K562 (cell line): ENCODE results near the gene EPHA1. TPM values are rescaled to one million over a fixed set of nuclear protein-coding genes. Genes with fewer than 3 reads are reported as not detected.

Experiments used
- ADNP ChIP-seq: fragments of 200-800 bp; sonication (Bioruptor generic); IDR thresholded peaks from 2 replicates; pipeline ENCODE4 v1.6.1; 2016; ENCODE audit warnings: missing genetic modification characterization, missing compliant biosample characterization
- ATF4 ChIP-seq: fragments of 450-650 bp; formaldehyde crosslinking; IDR thresholded peaks from 2 replicates; pipeline ENCODE4 v1.4.0; 2022; ENCODE audit warnings: mild to moderate bottlenecking, moderate library complexity
- CTBP1 ChIP-seq: fragments of 450-650 bp; IDR thresholded peaks from 2 replicates; pipeline ENCODE4 v1.6.1; 2016; ENCODE audit warnings: borderline replicate concordance
- DLX4 ChIP-seq: fragments of 250-450 bp; sonication (Bioruptor Pico); IDR thresholded peaks from 2 replicates; pipeline ENCODE4 v1.6.1; 2021; ENCODE audit warnings: mild to moderate bottlenecking
- ELK1 ChIP-seq: sonication (generic); formaldehyde crosslinking; IDR thresholded peaks from 2 replicates; pipeline ENCODE4 v1.8.1; 2022; ENCODE audit warnings: missing genetic modification reagents
- HBP1 ChIP-seq: fragments of 450-650 bp; formaldehyde crosslinking; IDR thresholded peaks from 2 replicates; pipeline ENCODE4 v1.4.0; 2022; ENCODE audit warnings: missing genetic modification characterization
- HMBOX1 ChIP-seq: sonication (generic); IDR thresholded peaks from 2 replicates; pipeline ENCODE4 v1.6.1; 2016
- HNRNPH1 ChIP-seq: fragments of 200-400 bp; formaldehyde crosslinking; optimal IDR thresholded peaks from 2 replicates; pipeline ENCODE3; 2017; ENCODE audit warnings: low read depth, mild to moderate bottlenecking, low read length, moderate library complexity
- MAFF ChIP-seq: IDR thresholded peaks from 2 replicates; pipeline ENCODE4 v1.6.1; 2012; ENCODE audit warnings: low read length, improper control_type of control experiment
- OTX1 ChIP-seq: fragments of 450-650 bp; formaldehyde crosslinking; IDR thresholded peaks from 2 replicates; pipeline ENCODE4 v1.4.0; 2022; ENCODE audit warnings: mild to moderate bottlenecking
- PHF21A ChIP-seq: fragments of 450-650 bp; IDR thresholded peaks from 2 replicates; pipeline ENCODE4 v1.6.1; 2017; ENCODE audit warnings: low read depth, borderline replicate concordance
- PML ChIP-seq: IDR thresholded peaks from 2 replicates; pipeline ENCODE4 v1.6.1; 2012; ENCODE audit warnings: low read length, inconsistent platforms
- RCOR1 ChIP-seq, 2 experiments: IDR thresholded peaks; 2 replicates each; pipeline ENCODE4 v1.6.1; 2012; ENCODE audit warnings: low read depth in 2 of 2, low read length in 2 of 2, borderline replicate concordance in 1 of 2, improper control_type of control experiment in 1 of 2
- SMARCA5 ChIP-seq: fragments of 450-650 bp; IDR thresholded peaks from 2 replicates; pipeline ENCODE4 v1.6.1; 2016
- SNAPC5 ChIP-seq: fragments of 250-450 bp; sonication (Bioruptor Pico); IDR thresholded peaks from 2 replicates; pipeline ENCODE4 v1.8.0; 2021; ENCODE audit warnings: moderate library complexity, mild to moderate bottlenecking, inconsistent platforms
- STAG1 ChIP-seq: sonication (generic); formaldehyde crosslinking; IDR thresholded peaks from 2 replicates; pipeline ENCODE4 v1.5.0; 2020; ENCODE audit warnings: missing genetic modification reagents, borderline replicate concordance
- THAP12 ChIP-seq: fragments of 250-450 bp; sonication (Bioruptor Pico); IDR thresholded peaks from 2 replicates; pipeline ENCODE4 v1.9.0; 2021; ENCODE audit warnings: mild to moderate bottlenecking, inconsistent platforms
- YY1 ChIP-seq, 3 experiments: IDR thresholded peaks; 2 replicates each; pipeline ENCODE4 v1.6.1; 2011; ENCODE audit warnings: low read length in 2 of 3, mild to moderate bottlenecking in 2 of 3, moderate library complexity in 2 of 3, borderline replicate concordance in 1 of 3, control low read depth in 1 of 3, low read depth in 1 of 3; ENCODE audit not compliant: insufficient read depth in 3 of 3, insufficient replicate concordance in 2 of 3, control insufficient read depth in 1 of 3, insufficient read length in 1 of 3; ENCODE audit errors: extremely low read depth in 1 of 3
- ZNF766 ChIP-seq: fragments of 200-800 bp; sonication (Bioruptor generic); conservative IDR thresholded peaks from 2 replicates; pipeline ENCODE4 v1.6.1; 2016; ENCODE audit warnings: missing genetic modification characterization, missing compliant biosample characterization
- ZNF785 ChIP-seq: fragments of 250-450 bp; sonication (Bioruptor Pico); IDR thresholded peaks from 2 replicates; pipeline ENCODE4 v1.4.0; 2020; ENCODE audit warnings: mild to moderate bottlenecking
- polyA plus RNA-seq, 8 experiments: library from polyadenylated mRNA; depleted of rRNA in 4 of 8; stranded (reverse) in 5 of 8; unstranded in 3 of 8; fragments of >200 nt; fragmentation: Nextera tagmentation in 2 of 8; fragmentation: Illumina TruSeq in 1 of 8; extraction: Ambion mirVana in 2 of 8; extraction: Trizol in 1 of 8; gene quantifications; 2 replicates each; pipeline versions ENCODE4 v1.2.1 to v1.2.3, GENCODE V29; 2011 to 2014; ENCODE audit warnings: inconsistent platforms in 1 of 8, missing spikeins in 1 of 8
- total RNA-seq, 7 experiments: library from RNA; depleted of rRNA in 6 of 7; stranded (reverse); fragments of >200 nt in 6 of 7; fragmentation: Illumina TruSeq in 2 of 7; extraction: Trizol in 2 of 7; gene quantifications; 2 replicates each; pipeline versions ENCODE4 v1.2.1 to v1.2.3, GENCODE V29; 2011 to 2021; ENCODE audit warnings: low replicate concordance in 1 of 7

EPHA1 gene
- total and polyA plus RNA-seq, 9 of the 15 experiments (the other 6 are each of a cell fraction or from before 2014, with no cell fraction given): 0.22 to 0.57 (median 0.32) TPM; not detected in 6

- TF ChIP-seq HNRNPH1: no peak
- TF ChIP-seq SNAPC5: no peak
- TF ChIP-seq MAFF: no peak
- TF ChIP-seq HMBOX1: no peak
- TF ChIP-seq SMARCA5: no peak
- 0 out of 2 replicates have a peak, but pooled peaks have one; percentile 15 for TF ChIP-seq PHF21A
- TF ChIP-seq THAP12 (CRISPR knock-in tag): no peak
- TF ChIP-seq DLX4 (CRISPR knock-in tag): no peak
- no peak for TF ChIP-seq ATF4 (CRISPR knock-in tag)
- no peak for TF ChIP-seq ADNP (tag)
- no peak for TF ChIP-seq STAG1 (CRISPR knock-in tag)
- TF ChIP-seq ZNF766 (CRISPR knock-in tag): no peak
- no peak for TF ChIP-seq ZNF785
- TF ChIP-seq RCOR1 (IDR thresholded peaks at IDR 0.05; ENCODE audit: borderline replicate concordance in 1 of 2, low read depth in 2 of 2, low read length in 2 of 2): no peak
- TF ChIP-seq ELK1 (CRISPR knock-in tag): no peak
- no peak for TF ChIP-seq PML
- peak; percentile 38; the same call in 1 of the 2 replicates for TF ChIP-seq OTX1
- peak in 1 of 3 experiments; percentile 35 for TF ChIP-seq YY1 (IDR thresholded peaks at IDR 0.05; ENCODE audit: borderline replicate concordance in 1 of 3, control insufficient read depth in 1 of 3, extremely low read depth in 1 of 3, insufficient read depth in 3 of 3, insufficient read length in 1 of 3, insufficient replicate concordance in 2 of 3, low read depth in 1 of 3, low read length in 2 of 3)
- 0 out of 2 replicates have a peak, but pooled peaks have one; percentile 36 for TF ChIP-seq HBP1 (CRISPR knock-in tag)
- no peak for TF ChIP-seq CTBP1
Measured at GRCh38 chr7:143343596-143343995, 65.1 kb downstream of the EPHA1 start (continued).
